ENCODE data around the gene CEMP1.

The CEMP1 gene

DNA sequence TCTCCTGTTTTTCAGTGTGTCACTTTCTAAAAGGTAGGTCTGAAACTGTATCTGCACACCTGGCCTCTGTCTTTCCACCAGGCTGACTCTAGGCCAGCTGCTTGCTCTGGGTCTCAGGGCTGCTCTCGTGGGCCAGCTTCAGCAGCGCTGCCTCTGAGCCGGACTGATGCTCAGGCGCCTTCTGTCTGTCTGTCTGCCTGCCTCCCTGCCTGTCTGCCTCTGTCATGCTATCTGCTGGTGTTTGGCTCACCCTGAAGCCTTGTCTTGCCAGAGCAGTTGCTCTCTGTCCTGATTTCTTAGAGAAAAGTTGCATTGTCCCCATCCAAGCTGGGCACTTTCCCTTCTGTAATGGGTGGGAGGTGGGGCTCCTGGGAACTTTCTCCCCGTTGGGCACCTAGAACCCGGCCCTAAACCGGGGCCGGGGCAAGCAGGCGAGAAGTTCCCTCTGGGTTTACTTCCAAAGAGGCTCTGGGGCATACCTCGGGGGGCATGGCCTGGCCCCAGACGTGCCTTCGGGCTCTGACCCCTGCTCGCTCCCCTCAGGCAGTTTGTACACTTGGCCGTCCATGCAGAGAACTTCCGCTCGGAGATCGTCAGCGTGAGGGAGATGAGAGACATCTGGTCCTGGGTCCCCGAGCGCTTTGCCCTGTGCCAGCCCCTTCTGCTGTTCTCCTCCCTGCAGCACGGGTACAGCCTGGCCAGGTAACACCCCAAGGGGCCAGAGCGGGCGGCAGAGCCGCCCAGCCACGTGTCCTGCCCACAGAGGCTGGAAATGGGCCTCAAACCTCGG lies 33.3 kb downstream of the CEMP1 start:
- no peak overlapping the region for H2BK5ac ChIP-seq (ENCODE audit: low read depth, low read length, poor library complexity, severe bottlenecking)
- no peak overlapping the region for H2BK120ac ChIP-seq (ENCODE audit: low read depth, low read length)
- peaks cover 19% of the 10 kb centered on the region for H3K79me1 ChIP-seq (replicated peaks; ENCODE audit: low read length, poor library complexity, severe bottlenecking)
- no peaks in the 10 kb centered on the region for H3K9me3 ChIP-seq (ENCODE audit: control insufficient read depth, low read length)
- H3K23ac ChIP-seq (ENCODE audit: low read length in 2 of 2), result no peak overlapping the region
- peaks cover 24 to 56% of the 10 kb centered on the region in 2 experiments for H3K36me3 ChIP-seq (ENCODE audit: control insufficient read depth in 1 of 2, insufficient read depth in 2 of 2, low read depth in 1 of 2, low read length in 2 of 2)
- H3K27me3 ChIP-seq (ENCODE audit: control insufficient read depth in 1 of 2, insufficient read depth in 1 of 2, low read length in 2 of 2), result no peaks in the 10 kb centered on the region
- no peak overlapping the region for H4K8ac ChIP-seq (ENCODE audit: low read length)
- H2BK12ac ChIP-seq (ENCODE audit: low read length in 2 of 2), result no peak overlapping the region
- no peak overlapping the region for H2BK15ac ChIP-seq (ENCODE audit: low read depth, poor library complexity, severe bottlenecking)
- peak overlapping the region; percentile 7 for H3K9ac ChIP-seq (ENCODE audit: low read length)
- H3K4me1 ChIP-seq (ENCODE audit: control insufficient read depth, insufficient read depth, low read depth, low read length), result peaks cover 27% of the 10 kb centered on the region
- no peak overlapping the region for H3K27ac ChIP-seq (ENCODE audit: low read length, poor library complexity, severe bottlenecking)
- H2AFZ ChIP-seq (ENCODE audit: low read depth, low read length), result no peak overlapping the region
- no peak overlapping the region for H3K14ac ChIP-seq (ENCODE audit: low read length in 2 of 2)
- no peak for DNase-seq
- H3K4me2 ChIP-seq (ENCODE audit: low read length, poor library complexity, severe bottlenecking), result no peak overlapping the region
- no peak overlapping the region for H4K91ac ChIP-seq (ENCODE audit: low read length)
- no peak overlapping the region for H3K4ac ChIP-seq (ENCODE audit: low read depth in 1 of 2, low read length in 2 of 2)
- 93% methylated on average over 26 of the region's 26 CpGs for WGBS
- H3K4me3 ChIP-seq (ENCODE audit: insufficient read depth in 1 of 2, low read depth in 1 of 2, low read length in 2 of 2), result no peak overlapping the region
- H2AK5ac ChIP-seq (ENCODE audit: low read length, severe bottlenecking), result no peak overlapping the region
- no peak overlapping the region for H3K18ac ChIP-seq (ENCODE audit: low read depth in 1 of 2, low read length in 2 of 2)

GRCh38 chr16:2497116-2497630 lies 34.0 kb downstream of the CEMP1 start:
- H3K4me2 ChIP-seq (ENCODE audit: low read length, poor library complexity, severe bottlenecking), result no peak overlapping the region
- peaks cover 24% of the 10 kb centered on the region for H3K4me1 ChIP-seq (ENCODE audit: control insufficient read depth, insufficient read depth, low read depth, low read length)
- no peak overlapping the region for H3K23ac ChIP-seq (ENCODE audit: low read length in 2 of 2)
- H3K4ac ChIP-seq (ENCODE audit: low read depth in 1 of 2, low read length in 2 of 2), result no peak overlapping the region
- H2BK5ac ChIP-seq (ENCODE audit: low read depth, low read length, poor library complexity, severe bottlenecking), result no peak overlapping the region
- DNase-seq, result no peak
- no peak overlapping the region for H3K18ac ChIP-seq (ENCODE audit: low read depth in 1 of 2, low read length in 2 of 2)
- H3K9me3 ChIP-seq (ENCODE audit: control insufficient read depth, low read length), result no peaks in the 10 kb centered on the region
- H2BK15ac ChIP-seq (ENCODE audit: low read depth, poor library complexity, severe bottlenecking), result no peak overlapping the region
- H2AFZ ChIP-seq (ENCODE audit: low read depth, low read length), result no peak overlapping the region
- H3K36me3 ChIP-seq (ENCODE audit: control insufficient read depth in 1 of 2, insufficient read depth in 2 of 2, low read depth in 1 of 2, low read length in 2 of 2), result peaks cover 24 to 56% of the 10 kb centered on the region in 2 experiments
- no peak overlapping the region for H4K91ac ChIP-seq (ENCODE audit: low read length)
- no peak overlapping the region for H3K27ac ChIP-seq (ENCODE audit: low read length, poor library complexity, severe bottlenecking)
- H3K4me3 ChIP-seq (ENCODE audit: insufficient read depth in 1 of 2, low read depth in 1 of 2, low read length in 2 of 2), result no peak overlapping the region
- H3K27me3 ChIP-seq (ENCODE audit: control insufficient read depth in 1 of 2, insufficient read depth in 1 of 2, low read length in 2 of 2), result no peaks in the 10 kb centered on the region
- H4K8ac ChIP-seq (ENCODE audit: low read length), result no peak overlapping the region
- H3K9ac ChIP-seq (ENCODE audit: low read length), result peak overlapping the region; percentile 7
- H2BK12ac ChIP-seq (ENCODE audit: low read length in 2 of 2), result no peak overlapping the region
- no peak overlapping the region for H2AK5ac ChIP-seq (ENCODE audit: low read length, severe bottlenecking)
- no peak overlapping the region for H3K14ac ChIP-seq (ENCODE audit: low read length in 2 of 2)
- no peak overlapping the region for H2BK120ac ChIP-seq (ENCODE audit: low read depth, low read length)
- WGBS, result 81% methylated on average over 21 of the region's 21 CpGs
- H3K79me1 ChIP-seq (replicated peaks; ENCODE audit: low read length, poor library complexity, severe bottlenecking), result peaks cover 19% of the 10 kb centered on the region

DNA sequence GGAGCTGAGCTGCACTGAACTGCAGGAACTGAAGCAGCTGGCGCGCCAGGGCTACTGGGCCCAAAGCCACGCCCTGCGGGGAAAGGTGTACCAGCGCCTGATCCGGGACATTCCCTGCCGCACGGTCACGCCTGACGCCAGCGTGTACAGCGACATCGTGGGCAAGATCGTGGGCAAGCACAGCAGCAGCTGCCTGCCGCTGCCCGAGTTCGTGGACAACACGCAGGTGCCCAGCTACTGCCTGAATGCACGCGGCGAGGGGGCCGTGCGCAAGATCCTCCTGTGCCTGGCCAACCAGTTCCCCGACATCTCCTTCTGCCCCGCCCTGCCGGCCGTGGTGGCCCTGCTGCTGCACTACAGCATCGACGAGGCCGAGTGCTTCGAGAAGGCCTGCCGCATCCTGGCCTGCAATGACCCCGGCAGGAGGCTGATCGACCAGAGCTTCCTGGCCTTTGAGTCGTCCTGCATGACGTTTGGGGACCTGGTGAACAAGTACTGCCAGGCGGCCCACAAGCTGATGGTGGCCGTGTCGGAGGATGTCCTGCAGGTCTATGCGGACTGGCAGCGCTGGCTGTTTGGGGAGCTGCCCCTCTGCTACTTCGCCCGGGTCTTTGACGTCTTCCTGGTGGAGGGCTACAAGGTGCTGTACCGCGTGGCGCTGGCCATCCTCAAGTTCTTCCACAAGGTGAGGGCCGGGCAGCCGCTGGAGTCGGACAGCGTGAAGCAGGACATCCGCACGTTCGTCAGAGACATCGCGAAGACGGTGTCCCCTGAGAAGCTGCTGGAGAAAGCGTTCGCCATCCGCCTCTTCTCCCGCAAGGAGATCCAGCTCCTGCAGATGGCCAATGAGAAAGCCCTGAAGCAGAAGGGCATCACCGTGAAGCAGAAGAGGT lies 34.7 kb downstream of the CEMP1 start:
- H3K4me3 ChIP-seq (ENCODE audit: insufficient read depth in 1 of 2, low read depth in 1 of 2, low read length in 2 of 2), result no peak overlapping the region
- H3K4ac ChIP-seq (ENCODE audit: low read depth in 1 of 2, low read length in 2 of 2), result no peak overlapping the region
- no peak overlapping the region for H2BK15ac ChIP-seq (ENCODE audit: low read depth, poor library complexity, severe bottlenecking)
- no peak overlapping the region for H4K91ac ChIP-seq (ENCODE audit: low read length)
- no peak overlapping the region for H2AK5ac ChIP-seq (ENCODE audit: low read length, severe bottlenecking)
- 96% methylated on average over 62 of the region's 62 CpGs for WGBS
- peaks cover 23% of the 10 kb centered on the region for H3K4me1 ChIP-seq (ENCODE audit: control insufficient read depth, insufficient read depth, low read depth, low read length)
- H3K9ac ChIP-seq (ENCODE audit: low read length), result no peak overlapping the region
- H4K8ac ChIP-seq (ENCODE audit: low read length), result no peak overlapping the region
- no peak overlapping the region for H3K4me2 ChIP-seq (ENCODE audit: low read length, poor library complexity, severe bottlenecking)
- H3K79me1 ChIP-seq (replicated peaks; ENCODE audit: low read length, poor library complexity, severe bottlenecking), result peaks cover 20% of the 10 kb centered on the region
- no peak overlapping the region for H2BK5ac ChIP-seq (ENCODE audit: low read depth, low read length, poor library complexity, severe bottlenecking)
- H3K23ac ChIP-seq (ENCODE audit: low read length in 2 of 2), result no peak overlapping the region
- no peak overlapping the region for H2BK12ac ChIP-seq (ENCODE audit: low read length in 2 of 2)
- no peak overlapping the region for H3K27ac ChIP-seq (ENCODE audit: low read length, poor library complexity, severe bottlenecking)
- H3K18ac ChIP-seq (ENCODE audit: low read depth in 1 of 2, low read length in 2 of 2), result no peak overlapping the region
- H3K27me3 ChIP-seq (ENCODE audit: control insufficient read depth in 1 of 2, insufficient read depth in 1 of 2, low read length in 2 of 2), result no peaks in the 10 kb centered on the region
- no peak overlapping the region for H3K14ac ChIP-seq (ENCODE audit: low read length in 2 of 2)
- no peak overlapping the region for H2BK120ac ChIP-seq (ENCODE audit: low read depth, low read length)
- DNase-seq, result no peak
- no peaks in the 10 kb centered on the region for H3K9me3 ChIP-seq (ENCODE audit: control insufficient read depth, low read length)
- H3K36me3 ChIP-seq (ENCODE audit: control insufficient read depth in 1 of 2, insufficient read depth in 2 of 2, low read depth in 1 of 2, low read length in 2 of 2), result peaks cover 24 to 56% of the 10 kb centered on the region in 2 experiments
- no peak overlapping the region for H2AFZ ChIP-seq (ENCODE audit: low read depth, low read length)

- H2BK120ac ChIP-seq (ENCODE audit: low read depth, low read length), result no peak overlapping the region
- 96% methylated on average over 5 of the region's 5 CpGs for WGBS
- H2BK5ac ChIP-seq (ENCODE audit: low read depth, low read length, poor library complexity, severe bottlenecking), result no peak overlapping the region
- H2BK12ac ChIP-seq (ENCODE audit: low read length in 2 of 2), result no peak overlapping the region
- no peak overlapping the region for H3K4me3 ChIP-seq (ENCODE audit: insufficient read depth in 1 of 2, low read depth in 1 of 2, low read length in 2 of 2)
- no peaks in the 10 kb centered on the region for H3K9me3 ChIP-seq (ENCODE audit: control insufficient read depth, low read length)
- H3K23ac ChIP-seq (ENCODE audit: low read length in 2 of 2), result no peak overlapping the region
- no peak overlapping the region for H3K14ac ChIP-seq (ENCODE audit: low read length in 2 of 2)
- H3K18ac ChIP-seq (ENCODE audit: low read depth in 1 of 2, low read length in 2 of 2), result no peak overlapping the region
- no peak overlapping the region for H4K8ac ChIP-seq (ENCODE audit: low read length)
- H2BK15ac ChIP-seq (ENCODE audit: low read depth, poor library complexity, severe bottlenecking), result no peak overlapping the region
- H3K27ac ChIP-seq (ENCODE audit: low read length, poor library complexity, severe bottlenecking), result no peak overlapping the region
- no peak overlapping the region for H4K91ac ChIP-seq (ENCODE audit: low read length)
- no peaks in the 10 kb centered on the region for H3K27me3 ChIP-seq (ENCODE audit: control insufficient read depth in 1 of 2, insufficient read depth in 1 of 2, low read length in 2 of 2)
- H3K36me3 ChIP-seq (ENCODE audit: control insufficient read depth in 1 of 2, insufficient read depth in 2 of 2, low read depth in 1 of 2, low read length in 2 of 2), result peaks cover 28 to 53% of the 10 kb centered on the region in 2 experiments
- peaks cover 16% of the 10 kb centered on the region for H3K79me1 ChIP-seq (replicated peaks; ENCODE audit: low read length, poor library complexity, severe bottlenecking)
- H3K4me1 ChIP-seq (ENCODE audit: control insufficient read depth, insufficient read depth, low read depth, low read length), result peaks cover 13% of the 10 kb centered on the region
- H3K4ac ChIP-seq (ENCODE audit: low read depth in 1 of 2, low read length in 2 of 2), result no peak overlapping the region
- H2AK5ac ChIP-seq (ENCODE audit: low read length, severe bottlenecking), result no peak overlapping the region
- H3K9ac ChIP-seq (ENCODE audit: low read length), result no peak overlapping the region
- no peak for DNase-seq
- no peak overlapping the region for H3K4me2 ChIP-seq (ENCODE audit: low read length, poor library complexity, severe bottlenecking)
- H2AFZ ChIP-seq (ENCODE audit: low read depth, low read length), result no peak overlapping the region
Observed at GRCh38 chr16:2495041-2495440, 36.2 kb downstream of the CEMP1 start.
